Measurements from ENCODE around the gene NPEPL1. TPM values are rescaled to one million over a fixed set of nuclear protein-coding genes. Genes with fewer than 3 reads are reported as not detected.
A peak's percentile ranks its signal among the peaks of the same experiment; 100 is the strongest.

Gene NPEPL1
- total RNA-seq, 4 donors from 2014 or later: 21.7 to 37.9 (median 29.7) TPM

GRCh38 chr20:58695084-58695722 lies 2.6 kb downstream of the NPEPL1 start:
- TF ChIP-seq POLR2A (IDR thresholded peaks at IDR 0.05) (no peak), CTCF (IDR thresholded peaks at IDR 0.05) (no peak)
- DNase-seq (ENCODE audit: low spot score in 2 of 2): peak in 1 of 2 donors; percentile 77
- WGBS, 2 donors: 92 to 95% methylated on average over 9 of the region's 9 CpGs
- intact Hi-C loops (cut with DNase I; ENCODE audit: low total_unique reads): no loop called here
- no peak overlapping the region for H3K4me3 ChIP-seq (ENCODE audit: low read depth, poor library complexity, severe bottlenecking)

- H3K4me3 ChIP-seq (ENCODE audit: low read depth, poor library complexity, severe bottlenecking): no peak overlapping the region
- intact Hi-C loops (cut with DNase I; ENCODE audit: low total_unique reads): no loop called here
- TF ChIP-seq POLR2A (IDR thresholded peaks at IDR 0.05) (no peak), CTCF (IDR thresholded peaks at IDR 0.05) (no peak)
- DNase-seq (ENCODE audit: low spot score in 2 of 2): peak in 1 of 2 donors; percentile 65
- 91 to 94% methylated on average over 10 of the region's 10 CpGs for WGBS, 2 donors
Observed at GRCh38 chr20:58695895-58696375, 3.3 kb downstream of the NPEPL1 start.

- DNase-seq (ENCODE audit: low spot score in 2 of 2): peak in 1 of 2 donors; percentile 73
- no peak overlapping the region for H3K4me3 ChIP-seq (ENCODE audit: low read depth, poor library complexity, severe bottlenecking)
- WGBS, 2 donors: 79 to 84% methylated on average over 7 to 10 of the region's 10 CpGs
- TF ChIP-seq CTCF (IDR thresholded peaks at IDR 0.05) (no peak), POLR2A (IDR thresholded peaks at IDR 0.05) (no peak)
- intact Hi-C loops (cut with DNase I; ENCODE audit: low total_unique reads): no loop called here
Observed at GRCh38 chr20:58696411-58696961, 3.9 kb downstream of the NPEPL1 start.

DNA sequence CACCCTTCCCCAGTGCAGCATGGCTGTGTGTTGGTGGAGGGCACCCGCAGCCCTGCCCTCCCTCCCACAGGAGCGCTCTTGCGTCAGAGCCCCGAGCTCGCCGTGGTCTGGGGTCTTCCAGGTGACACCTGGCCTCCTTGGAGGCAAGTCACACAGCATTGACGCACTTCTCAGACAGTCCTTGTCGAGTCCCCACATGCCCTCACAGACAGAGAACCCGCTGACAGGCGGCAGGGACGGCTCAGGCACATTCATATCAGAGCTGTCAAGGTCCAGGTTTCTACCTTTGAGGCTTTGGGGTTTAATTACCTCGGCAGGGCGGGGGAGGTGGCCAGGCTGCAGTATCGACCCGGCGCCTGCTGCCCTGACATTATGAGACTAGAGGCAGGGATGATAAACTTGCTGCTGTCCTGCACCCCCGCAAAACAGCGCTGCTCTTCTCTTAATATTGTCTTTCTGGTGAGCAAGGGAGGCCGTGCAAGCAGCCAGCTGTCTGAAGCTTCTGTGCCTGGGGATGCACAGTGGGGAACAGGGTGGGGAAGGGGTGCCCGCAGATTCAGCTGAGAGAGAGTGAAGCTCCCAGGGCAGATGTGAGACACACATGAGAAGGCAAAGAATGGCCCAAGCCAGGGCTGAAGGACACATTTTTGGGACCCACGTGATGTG lies 4.7 kb downstream of the NPEPL1 start:
- DNase-seq (ENCODE audit: low spot score in 2 of 2): peak in 1 of 2 donors; percentile 73

More for the DNA sequence above, 4.7 kb downstream of the NPEPL1 start:
- intact Hi-C loops (cut with DNase I; ENCODE audit: low total_unique reads): no loop called here
- 76 to 81% methylated on average over 20 of the region's 21 CpGs for WGBS, 2 donors
- no peak for TF ChIP-seq POLR2A (IDR thresholded peaks at IDR 0.05)
- TF ChIP-seq CTCF (IDR thresholded peaks at IDR 0.05): no peak
- H3K4me3 ChIP-seq (ENCODE audit: low read depth, poor library complexity, severe bottlenecking): no peak overlapping the region
